NCI-H146 treated with DMSO at 0.1 percent for 48 hours (cell line): Measurements from ENCODE around the gene RWDD4.
"Not testable (repeated sequence)": the region's sequence is repeated elsewhere in the genome, so short reads cannot be mapped to it uniquely, and the experiment has no call there.

ENCODE experiments used
- DNase-seq: peaks from one replicate; lab custom pipeline; 2025; ENCODE audit not compliant: unreplicated experiment; lab: John Stamatoyannopoulos, UW

Gene RWDD4

GRCh38 chr4:183636503-183636902 is 22.5 kb downstream of the RWDD4 start:
- no peak for DNase-seq

GRCh38 chr4:183635741-183636140 is 23.2 kb downstream of the RWDD4 start:
- no peak for DNase-seq

- DNase-seq: no peak
Observed at GRCh38 chr4:183635321-183635720, 23.7 kb downstream of the RWDD4 start.

GRCh38 chr4:183633476-183634400 is 25.2 kb downstream of the RWDD4 start:
- no peak for DNase-seq

DNA sequence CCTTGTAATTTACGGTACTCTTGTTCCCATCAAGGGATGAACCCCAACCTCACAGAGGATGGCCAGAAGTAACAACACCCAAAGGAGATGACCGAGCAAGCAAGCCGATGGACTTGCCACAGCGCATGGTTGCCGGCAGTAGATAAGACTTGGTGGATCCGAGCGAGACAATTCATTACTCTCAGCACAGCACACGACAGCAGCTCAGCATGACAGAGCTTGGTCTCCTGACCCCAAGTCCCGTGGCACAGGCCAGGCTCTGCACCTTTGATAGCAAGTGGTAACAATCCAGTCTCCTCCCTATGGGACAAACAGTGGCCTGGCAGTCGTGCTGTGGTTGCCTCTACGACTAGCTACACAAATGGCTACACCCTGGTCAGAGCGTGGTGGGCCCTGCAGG is 26.3 kb downstream of the RWDD4 start:
- no peak for DNase-seq

DNA sequence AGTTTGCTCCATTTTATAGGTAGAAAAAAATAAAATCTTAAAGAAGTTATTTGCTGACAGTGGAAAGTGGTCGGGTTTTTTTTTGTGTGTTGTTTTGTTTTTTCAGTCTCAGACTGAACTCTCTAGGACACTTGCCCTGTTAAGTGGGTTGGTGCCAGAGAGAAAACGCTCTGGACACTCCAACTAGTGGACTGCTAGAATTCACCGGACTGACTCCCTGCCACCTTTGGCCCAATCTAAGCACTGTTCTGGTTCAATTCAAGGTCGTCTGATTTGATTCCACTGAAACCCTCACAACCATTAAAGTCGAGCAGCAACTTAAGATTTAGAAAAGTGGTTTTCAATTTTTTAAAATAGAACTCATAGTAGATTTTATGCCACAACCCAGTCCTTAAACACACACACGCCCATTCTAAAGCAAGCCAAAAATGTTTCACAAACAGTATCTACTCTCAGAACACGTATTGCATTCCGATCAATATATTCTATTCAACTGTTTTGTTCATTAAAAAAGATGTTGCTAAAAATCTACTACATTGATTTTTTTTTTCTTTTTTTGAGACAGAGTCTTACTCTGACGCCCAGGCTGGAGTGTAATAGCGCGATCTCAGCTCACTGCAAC is 27.3 kb downstream of the RWDD4 start:
- no peak for DNase-seq

- DNase-seq: no peak
Observed at GRCh38 chr4:183627979-183628588, 30.9 kb downstream of the RWDD4 start.

GRCh38 chr4:183627286-183627685 is 31.7 kb downstream of the RWDD4 start:
- DNase-seq: not testable (repeated sequence)

DNA sequence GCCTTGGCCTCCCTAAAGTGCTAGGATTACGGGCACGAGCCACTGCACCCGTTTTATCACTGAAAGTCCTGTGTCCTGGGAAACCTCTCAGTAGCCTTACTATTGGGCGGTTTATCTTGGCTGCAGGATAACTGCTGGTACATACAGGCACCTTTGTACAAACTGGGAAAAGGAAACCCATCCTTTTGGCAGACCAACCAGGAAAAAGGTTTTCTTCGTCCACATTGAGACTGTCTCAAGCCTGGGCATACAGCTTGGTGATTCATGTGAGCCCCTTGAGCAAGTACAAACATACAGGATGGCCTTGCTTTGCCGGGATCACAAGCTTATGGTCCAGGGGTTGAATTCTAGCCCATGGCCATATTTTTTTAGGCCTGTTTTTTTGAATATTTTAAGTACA is 32.8 kb downstream of the RWDD4 start:
- no peak for DNase-seq

GRCh38 chr4:183624548-183624947 is 34.4 kb downstream of the RWDD4 start:
- DNase-seq: no peak

DNA sequence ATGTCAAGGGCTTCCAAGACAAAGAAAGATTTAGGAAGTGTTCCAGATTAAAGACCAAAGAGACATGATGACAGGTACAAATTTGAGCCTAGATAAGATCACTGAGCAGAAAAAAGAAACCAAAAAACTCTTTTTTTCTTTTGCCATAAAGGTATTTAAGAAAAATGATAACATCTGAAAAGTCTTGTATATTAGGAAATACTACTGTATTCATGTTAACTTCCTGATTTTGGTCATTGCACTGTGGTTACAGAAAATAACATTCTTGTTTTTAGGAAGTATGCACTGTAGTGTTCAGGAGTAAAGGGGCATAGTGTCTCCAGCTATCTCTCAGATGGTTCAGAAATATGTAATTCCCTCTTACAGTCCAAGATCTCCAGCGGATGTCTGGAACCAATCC is 37.1 kb downstream of the RWDD4 start:
- no peak for DNase-seq

GRCh38 chr4:183620421-183620820 is 38.6 kb downstream of the RWDD4 start:
- DNase-seq: no peak

DNA sequence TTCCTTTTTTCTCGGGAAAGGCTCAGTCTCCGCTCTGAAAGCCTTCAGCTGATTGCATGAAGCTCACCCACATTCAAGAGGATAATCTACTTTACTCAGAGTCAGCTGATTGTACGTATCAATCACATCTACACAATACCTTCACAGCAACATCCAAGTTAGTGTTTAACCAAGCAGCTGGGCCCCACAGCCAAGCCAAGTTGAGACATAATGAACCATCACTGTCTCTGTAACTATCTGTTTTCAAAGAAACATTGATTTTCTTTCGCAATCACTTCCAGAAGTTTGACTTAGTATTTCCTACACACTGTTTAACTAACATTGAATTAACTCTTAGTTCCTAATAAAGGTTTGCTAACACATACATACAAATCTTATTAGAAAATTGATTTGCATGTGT is 40.3 kb downstream of the RWDD4 start:
- DNase-seq: no peak

- DNase-seq: no peak
Observed at GRCh38 chr4:183617075-183617474, 41.9 kb downstream of the RWDD4 start.

DNA sequence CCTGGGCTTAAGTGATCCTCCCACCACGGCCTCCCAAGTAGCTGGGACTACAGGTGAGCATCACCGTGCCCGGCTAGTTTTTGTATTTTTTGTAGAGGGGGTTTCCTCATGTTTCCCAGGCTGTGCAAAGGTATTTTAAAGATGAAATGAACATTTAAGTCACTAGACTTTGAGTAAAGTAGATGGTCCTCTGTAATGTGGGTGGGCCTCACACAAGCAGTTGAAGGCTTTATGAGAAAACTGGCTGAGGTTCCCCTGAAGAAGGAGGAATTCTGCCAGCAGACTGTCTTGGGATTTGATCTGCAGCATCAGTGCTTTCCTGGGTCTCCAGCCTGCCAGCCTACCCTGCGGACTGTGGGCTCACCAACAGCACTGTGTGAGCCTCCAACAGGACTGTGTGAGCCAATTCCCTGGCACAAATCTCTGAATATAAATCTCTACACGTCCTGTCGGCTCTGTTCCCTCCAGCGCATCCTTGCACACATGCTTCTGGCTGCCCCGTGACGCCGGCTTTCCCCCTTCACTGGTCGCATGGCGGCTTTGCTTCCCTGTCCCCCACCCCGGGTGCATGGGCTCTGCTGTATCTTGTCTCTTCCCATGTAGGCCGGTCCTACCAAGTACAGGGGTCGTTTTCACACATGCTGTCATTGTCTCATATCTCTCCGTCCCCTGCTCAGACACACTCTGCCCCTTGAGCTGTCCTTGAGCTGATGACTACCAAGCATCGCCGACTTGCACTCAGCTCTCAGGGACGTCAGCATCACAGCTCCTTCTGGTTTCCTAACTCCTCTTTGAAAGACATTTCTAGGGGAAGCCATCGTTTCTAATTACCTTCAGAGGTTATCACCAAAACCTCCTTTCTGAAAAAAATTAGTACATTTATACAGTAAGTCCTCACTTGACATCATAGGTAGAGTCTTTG is 46.4 kb downstream of the RWDD4 start:
- no peak for DNase-seq

DNA sequence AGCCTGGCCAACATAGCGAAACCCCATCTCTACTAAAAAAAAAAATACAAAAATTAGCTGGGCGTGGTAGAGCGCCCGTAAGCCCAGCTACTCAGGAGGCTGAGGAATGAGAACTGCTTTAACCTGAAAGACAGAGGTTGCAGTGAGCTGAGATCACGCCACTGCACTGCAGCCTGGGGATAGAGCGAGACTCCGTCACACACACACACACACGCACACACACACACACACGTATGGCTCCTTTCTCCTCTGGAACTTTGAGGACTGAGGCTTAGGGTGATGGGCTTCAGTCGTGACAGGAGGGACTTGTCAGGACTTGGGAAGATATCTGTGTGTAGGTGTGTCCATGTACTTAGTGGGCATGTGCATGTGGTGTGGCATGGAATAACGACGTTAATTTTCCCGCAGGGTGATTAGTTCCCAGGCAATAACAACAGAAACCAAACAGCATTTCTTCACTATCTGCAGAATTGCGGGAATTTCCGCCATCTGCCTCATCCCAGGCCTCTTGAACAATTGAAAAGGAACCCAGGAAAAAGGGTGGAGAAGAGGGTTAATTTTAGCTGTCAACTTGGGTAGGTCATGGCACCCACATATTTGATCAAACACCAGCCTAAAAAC is 47.7 kb downstream of the RWDD4 start:
- DNase-seq: no peak

DNA sequence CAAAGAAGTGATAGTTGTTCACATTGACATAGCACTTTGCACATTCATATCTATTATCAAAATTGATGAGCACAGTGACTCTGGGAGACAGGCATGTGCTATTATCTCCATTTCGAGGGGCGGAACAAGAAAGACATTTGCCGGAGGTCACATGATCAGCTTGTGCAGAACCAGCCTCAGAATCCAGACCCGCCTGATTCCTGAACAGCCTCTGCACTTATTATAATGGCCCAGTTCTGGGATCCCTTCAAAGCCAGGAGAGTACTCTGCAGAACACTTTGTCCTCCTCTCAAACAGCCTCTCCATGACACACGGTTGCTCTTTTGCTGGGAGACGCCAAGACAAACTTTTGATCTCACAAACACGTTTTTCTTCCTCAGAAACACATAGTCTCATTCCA is 48.4 kb downstream of the RWDD4 start:
- DNase-seq: no peak

DNA sequence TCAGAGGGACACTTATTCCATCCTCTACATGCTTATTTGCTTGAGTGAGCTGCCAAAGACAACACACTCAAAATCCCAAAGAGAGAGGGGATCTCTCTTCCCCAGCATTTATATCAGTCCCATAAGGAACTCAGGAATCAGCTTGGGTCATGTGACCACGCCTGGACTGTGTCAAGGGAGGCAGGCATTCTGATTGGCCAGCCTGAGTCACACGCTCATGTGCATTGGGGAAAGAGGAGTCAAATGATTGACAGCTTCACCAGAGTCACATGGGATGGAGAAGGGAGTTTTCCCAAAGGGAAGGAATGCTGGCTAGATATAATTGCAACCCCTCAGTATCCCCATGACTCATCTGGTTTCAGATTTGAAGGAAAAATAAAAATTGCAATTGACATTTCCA is 49.0 kb downstream of the RWDD4 start:
- no peak for DNase-seq

- DNase-seq: no peak
Observed at GRCh38 chr4:183609151-183609550, 49.8 kb downstream of the RWDD4 start.

DNA sequence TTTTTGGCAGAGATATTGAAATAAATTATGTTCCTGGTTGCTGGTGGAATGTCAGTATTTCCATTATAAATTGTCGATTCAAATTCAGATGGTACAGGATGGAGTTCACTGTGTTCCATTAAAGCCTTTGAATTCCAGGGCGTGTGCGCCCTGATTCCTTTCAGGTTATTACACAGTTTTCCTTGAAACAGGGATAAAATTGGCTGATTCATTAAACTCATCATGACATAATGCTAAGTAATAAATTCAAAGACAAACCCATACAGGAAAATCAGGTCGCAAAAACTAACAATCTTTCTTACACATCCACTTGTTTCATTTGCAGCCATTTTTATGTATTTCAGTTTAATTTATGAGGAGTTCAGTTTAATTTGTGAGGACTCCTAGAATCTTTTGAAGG is 51.1 kb downstream of the RWDD4 start:
- DNase-seq: no peak
